ENCODE measurements around the gene IQSEC2.

The IQSEC2 gene

GRCh38 chrX:53260836-53261235 lies 20.5 kb downstream of the IQSEC2 start:
- Histone ChIP-seq H3K27ac (ENCODE audit: extremely low read depth, low read depth, low read length) (no peak overlapping the region), H3K4me1 (ENCODE audit: control insufficient read depth, insufficient read depth, low read length) (no peaks in the 10 kb centered on the region), H3K36me3 (ENCODE audit: control insufficient read depth in 2 of 2, insufficient read depth in 1 of 2, low read length in 2 of 2) (no peaks in the 10 kb centered on the region), H3K9me3 (ENCODE audit: control insufficient read depth, insufficient read depth, low read depth, low read length) (no peaks in the 10 kb centered on the region), H3K4me3 (ENCODE audit: low read depth, low read length) (no peak overlapping the region)
- ChIA-PET POLR2A (no interaction called here), CTCF (interaction anchor here (1.1 kb wide), 1 partner anchor 24 kb away, joined by 5 read pairs; no protein-coding TSS in a partner anchor)
- TF ChIP-seq GLIS2 (tag by site-specific recombination; IDR thresholded peaks at IDR 0.05), result no peak
- no peak for TF ChIP-seq MEIS1 (CRISPR knock-in tag; IDR thresholded peaks at IDR 0.05; ENCODE audit: borderline replicate concordance)
- peak; percentile 70 for TF ChIP-seq ZNF341 (tag by site-specific recombination; IDR thresholded peaks at IDR 0.05; ENCODE audit: low read depth)

- H3K4me1 ChIP-seq (ENCODE audit: control insufficient read depth, insufficient read depth, low read length), result no peaks in the 10 kb centered on the region
- CTCF ChIA-PET, result interaction anchor here (0.6 to 2.6 kb wide), 4 partner anchors 13 to 175 kb away, joined by 3 to 11 read pairs (median 4); no protein-coding TSS in a partner anchor
- no peak overlapping the region for H3K27ac ChIP-seq (ENCODE audit: extremely low read depth, low read depth, low read length)
- H3K9me3 ChIP-seq (ENCODE audit: control insufficient read depth, insufficient read depth, low read depth, low read length), result no peaks in the 10 kb centered on the region
- H3K4me3 ChIP-seq (ENCODE audit: low read depth, low read length), result no peak overlapping the region
- POLR2A ChIA-PET, result no interaction called here
- no peak for TF ChIP-seq ZBTB17 (tag by site-specific recombination; IDR thresholded peaks at IDR 0.05)
- no peak for TF ChIP-seq ZBTB44 (tag by site-specific recombination; IDR thresholded peaks at IDR 0.05)
- TF ChIP-seq ZNF664 (tag by site-specific recombination; IDR thresholded peaks at IDR 0.05), result peak; percentile 71; the same call in 1 of the 2 replicates
- no peak for TF ChIP-seq MYNN (tag by site-specific recombination; IDR thresholded peaks at IDR 0.05; ENCODE audit: borderline replicate concordance)
- no peak for TF ChIP-seq ZNF23 (tag by site-specific recombination; IDR thresholded peaks at IDR 0.05; ENCODE audit: borderline replicate concordance)
- no peak for TF ChIP-seq ZNF791 (tag by site-specific recombination; IDR thresholded peaks at IDR 0.05)
- peaks cover 0 to 2% of the 10 kb centered on the region in 2 experiments; a peak in 1 of 3 replicates for H3K36me3 ChIP-seq (ENCODE audit: control insufficient read depth in 2 of 2, insufficient read depth in 1 of 2, low read length in 2 of 2)
Measured at GRCh38 chrX:53257670-53258423, 23.5 kb downstream of the IQSEC2 start.

- CTCF ChIA-PET, result interaction anchor here (1.6 to 2.6 kb wide), 2 partner anchors 12 to 17 kb away, joined by 5 to 11 read pairs; no protein-coding TSS in a partner anchor
- no peaks in the 10 kb centered on the region for H3K9me3 ChIP-seq (ENCODE audit: control insufficient read depth, insufficient read depth, low read depth, low read length)
- H3K36me3 ChIP-seq (ENCODE audit: control insufficient read depth in 2 of 2, insufficient read depth in 1 of 2, low read length in 2 of 2), result peaks cover 0 to 4% of the 10 kb centered on the region in 2 experiments; a peak in 2 of 3 replicates
- no peaks in the 10 kb centered on the region for H3K4me1 ChIP-seq (ENCODE audit: control insufficient read depth, insufficient read depth, low read length)
- TF ChIP-seq TCF7L2 (IDR thresholded peaks at IDR 0.05; ENCODE audit: borderline replicate concordance, low read depth, low read length) (no peak), KLF1 (tag by site-specific recombination; IDR thresholded peaks at IDR 0.05) (peak; percentile 46; the same call in 1 of the 2 replicates), ZNF311 (tag by site-specific recombination; IDR thresholded peaks at IDR 0.05; ENCODE audit: borderline replicate concordance) (no peak), TSHZ1 (tag by site-specific recombination; IDR thresholded peaks at IDR 0.05; ENCODE audit: borderline replicate concordance) (no peak), ZNF169 (tag by site-specific recombination; IDR thresholded peaks at IDR 0.05) (no peak), ZNF645 (tag by site-specific recombination; IDR thresholded peaks at IDR 0.05) (no peak), EGR2 (tag by site-specific recombination; IDR thresholded peaks at IDR 0.05; ENCODE audit: low read depth) (peak; percentile 18; the same call in 1 of the 2 replicates), ZNF391 (tag by site-specific recombination; IDR thresholded peaks at IDR 0.05; ENCODE audit: borderline replicate concordance, low read depth) (no peak), ZNF138 (tag by site-specific recombination; IDR thresholded peaks at IDR 0.05; ENCODE audit: borderline replicate concordance) (no peak), ZNF670 (tag by site-specific recombination; IDR thresholded peaks at IDR 0.05; ENCODE audit: low read depth) (no peak), ZNF292 (tag by site-specific recombination; IDR thresholded peaks at IDR 0.05; ENCODE audit: borderline replicate concordance, low read depth) (no peak), ZNF423 (tag by site-specific recombination; IDR thresholded peaks at IDR 0.05) (no peak)
- POLR2A ChIA-PET, result no interaction called here
- H3K4me3 ChIP-seq (ENCODE audit: low read depth, low read length), result no peak overlapping the region
- H3K27ac ChIP-seq (ENCODE audit: extremely low read depth, low read depth, low read length), result no peak overlapping the region
Measured at GRCh38 chrX:53257166-53257565, 24.2 kb downstream of the IQSEC2 start.
